Liver (tissue), 9 donors: ENCODE results near the gene PREX1. TPM values are rescaled to one million over a fixed set of nuclear protein-coding genes. Genes with fewer than 3 reads are reported as not detected.

Source experiments
- DNase-seq: peaks from one replicate; pipeline ENCODE4 v3.0.0-alpha.2; 2017; ENCODE audit warnings: low spot score
- H3K27ac ChIP-seq, 2 donors: one replicate each; pipeline ENCODE4 v1.7.0; 2013; ENCODE audit warnings: inconsistent platforms in 2 of 2, low read length in 2 of 2, control low read depth in 1 of 2, low read depth in 1 of 2, mild to moderate bottlenecking in 1 of 2
- H3K27me3 ChIP-seq, 4 donors: one replicate each; pipeline versions ENCODE4 v1.6.1 to v1.7.0; 2013; ENCODE audit warnings: low read length in 3 of 4, inconsistent platforms in 1 of 4, mild to moderate bottlenecking in 1 of 4, moderate library complexity in 1 of 4; ENCODE audit not compliant: control insufficient read depth in 4 of 4, insufficient read depth in 4 of 4
- H3K36me3 ChIP-seq, 4 donors: one replicate each; pipeline versions ENCODE4 v1.6.1 to v1.7.0; 2013; ENCODE audit warnings: low read length in 3 of 4, mild to moderate bottlenecking in 3 of 4, low read depth in 1 of 4, moderate library complexity in 1 of 4; ENCODE audit not compliant: control insufficient read depth in 4 of 4, insufficient read depth in 3 of 4
- H3K4me1 ChIP-seq, 4 donors: one replicate each; pipeline versions ENCODE4 v1.6.1 to v1.7.0; 2013; ENCODE audit warnings: low read length in 3 of 4, mild to moderate bottlenecking in 3 of 4, moderate library complexity in 1 of 4; ENCODE audit not compliant: control insufficient read depth in 4 of 4, insufficient read depth in 4 of 4
- H3K4me3 ChIP-seq, 3 donors: one replicate each; pipeline versions ENCODE4 v1.6.1 to v1.7.0; 2013; ENCODE audit warnings: low read length in 3 of 3, control low read depth in 1 of 3, low read depth in 1 of 3, mild to moderate bottlenecking in 1 of 3
- H3K9ac ChIP-seq, 2 donors: one replicate each; pipeline ENCODE4 v1.7.0; 2013; ENCODE audit warnings: low read length in 2 of 2, mild to moderate bottlenecking in 2 of 2, moderate library complexity in 2 of 2, control low read depth in 1 of 2, low read depth in 1 of 2
- H3K9me3 ChIP-seq, 4 donors: one replicate each; pipeline versions ENCODE4 v1.6.1 to v1.7.0; 2013; ENCODE audit warnings: low read length in 3 of 4; ENCODE audit not compliant: control insufficient read depth in 4 of 4
- ATF3 ChIP-seq: IDR thresholded peaks from 2 replicates; pipeline ENCODE4 v1.6.1; 2016; ENCODE audit warnings: antibody characterized with exemption
- CTCF ChIP-seq: fragments of 150-350 bp; IDR thresholded peaks from 2 replicates; pipeline ENCODE4 v1.5.1; 2017; ENCODE audit warnings: improper control_type of control experiment, low read depth, low read length; ENCODE audit not compliant: missing input control
- EGR1 ChIP-seq, 2 donors: IDR thresholded peaks; 2 replicates each; pipeline ENCODE4 v1.6.1; 2016 to 2018; ENCODE audit warnings: antibody characterized with exemption in 2 of 2, low read depth in 2 of 2
- FOXA1 ChIP-seq: IDR thresholded peaks from 2 replicates; pipeline ENCODE4 v1.6.1; 2016; ENCODE audit warnings: antibody characterized with exemption
- FOXA2 ChIP-seq: IDR thresholded peaks from 2 replicates; pipeline ENCODE4 v1.6.1; 2016; ENCODE audit warnings: antibody characterized with exemption
- GABPA ChIP-seq, 2 donors: IDR thresholded peaks in 1 of 2; conservative IDR thresholded peaks in 1 of 2; 2 replicates each; pipeline ENCODE4 v1.6.1; 2016; ENCODE audit warnings: antibody characterized with exemption in 2 of 2, mild to moderate bottlenecking in 1 of 2, moderate library complexity in 1 of 2
- HNF4G ChIP-seq: IDR thresholded peaks from 2 replicates; pipeline ENCODE4 v1.6.1; 2016; ENCODE audit warnings: antibody characterized with exemption
- JUND ChIP-seq, 2 donors: IDR thresholded peaks; 2 replicates each; pipeline ENCODE4 v1.6.1; 2016; ENCODE audit warnings: antibody characterized with exemption in 2 of 2
- MAX ChIP-seq: IDR thresholded peaks from 2 replicates; pipeline ENCODE4 v1.6.1; 2016; ENCODE audit warnings: antibody characterized with exemption
- NR2F2 ChIP-seq: IDR thresholded peaks from 2 replicates; pipeline ENCODE4 v1.6.1; 2016; ENCODE audit warnings: antibody characterized with exemption
- REST ChIP-seq: IDR thresholded peaks from 2 replicates; pipeline ENCODE4 v1.6.1; 2016; ENCODE audit warnings: antibody characterized with exemption, mild to moderate bottlenecking
- RXRA ChIP-seq, 2 donors: IDR thresholded peaks; 2 replicates each; pipeline ENCODE4 v1.6.1; 2017 to 2018; ENCODE audit warnings: antibody characterized with exemption in 2 of 2, mild to moderate bottlenecking in 1 of 2
- SP1 ChIP-seq: IDR thresholded peaks from 2 replicates; pipeline ENCODE4 v1.6.1; 2018; ENCODE audit warnings: antibody characterized with exemption, mild to moderate bottlenecking
- TAF1 ChIP-seq: conservative IDR thresholded peaks from 2 replicates; pipeline ENCODE4 v1.6.1; 2016; ENCODE audit warnings: antibody characterized with exemption, mild to moderate bottlenecking
- YY1 ChIP-seq: IDR thresholded peaks from 2 replicates; pipeline ENCODE4 v1.6.1; 2016; ENCODE audit warnings: antibody characterized with exemption, mild to moderate bottlenecking
- ZBTB33 ChIP-seq: IDR thresholded peaks from 2 replicates; pipeline ENCODE4 v1.6.1; 2016; ENCODE audit warnings: antibody characterized with exemption
- WGBS: extraction: QIAGEN DNeasy Blood & Tissue Kit; methylation state at CpG from one replicate; pipeline ENCODE4 v1.1.7; 2013; 5-methylcytosine and 5-hydroxymethylcytosine counted together
- polyA plus RNA-seq, 2 donors: library from polyadenylated mRNA; stranded (reverse) in 1 of 2; unstranded in 1 of 2; fragments of 200-250 nt in 1 of 2; fragments of >200 nt in 1 of 2; fragmentation: Nextera tagmentation in 1 of 2; extraction: Ambion mirVana in 1 of 2; gene quantifications; one replicate each; pipeline versions ENCODE4 v1.2.1 to v1.2.3, GENCODE V29; 2013 to 2015
- total RNA-seq, 2 donors: library from RNA; depleted of rRNA; stranded (reverse); fragments of >200 nt; gene quantifications; one replicate each; pipeline ENCODE4 v1.2.3, GENCODE V29; 2014
- donor health status: healthy.
- donor health status: healthy.
- donor health status: healthy.
- donor health status: healthy.
- donor health status: healthy.

Gene PREX1
- total and polyA plus RNA-seq, 4 donors = 2.2 to 18.0 (median 10.8) TPM

GRCh38 chr20:48782053-48782452 lies 45.7 kb downstream of the PREX1 start:
- H3K36me3 ChIP-seq = no peaks in the 10 kb centered on the region
- H3K4me1 ChIP-seq = no peaks in the 10 kb centered on the region
- no peaks in the 10 kb centered on the region for H3K9me3 ChIP-seq
- no peak for DNase-seq
- no peak overlapping the region for H3K4me3 ChIP-seq
- no peak overlapping the region for H3K9ac ChIP-seq
- H3K27me3 ChIP-seq = peaks cover 0 to 3% (median 0%) of the 10 kb centered on the region in 4 donors
- no peak overlapping the region for H3K27ac ChIP-seq
- no peak for TF ChIP-seq FOXA1
- no peak for TF ChIP-seq FOXA2
- TF ChIP-seq HNF4G = no peak
- no peak for TF ChIP-seq EGR1 (IDR thresholded peaks at IDR 0.05; ENCODE audit: low read depth in 2 of 2)
- TF ChIP-seq ATF3 = no peak
- no peak for TF ChIP-seq GABPA (IDR thresholded peaks at IDR 0.05 in 1 of 2, conservative IDR thresholded peaks at IDR 0.05 in 1 of 2)
- TF ChIP-seq SP1 = no peak
- TF ChIP-seq NR2F2 = no peak
- WGBS = 86% methylated on average over 4 of the region's 4 CpGs

- H3K4me3 ChIP-seq = no peak overlapping the region
- no peaks in the 10 kb centered on the region for H3K36me3 ChIP-seq
- no peaks in the 10 kb centered on the region for H3K4me1 ChIP-seq
- no peaks in the 10 kb centered on the region for H3K27me3 ChIP-seq
- no peak overlapping the region for H3K27ac ChIP-seq
- TF ChIP-seq YY1 = no peak
- no peak for TF ChIP-seq ZBTB33
- TF ChIP-seq ATF3 = no peak
- no peak for TF ChIP-seq MAX
- no peak for TF ChIP-seq RXRA (IDR thresholded peaks at IDR 0.05)
- TF ChIP-seq FOXA1 = no peak
- no peak for TF ChIP-seq JUND (IDR thresholded peaks at IDR 0.05)
- TF ChIP-seq EGR1 (IDR thresholded peaks at IDR 0.05; ENCODE audit: low read depth in 2 of 2) = no peak
- TF ChIP-seq CTCF = no peak
- TF ChIP-seq NR2F2 = no peak
- no peak for TF ChIP-seq TAF1
- TF ChIP-seq FOXA2 = no peak
- no peak for TF ChIP-seq HNF4G
- no peak for TF ChIP-seq SP1
- TF ChIP-seq GABPA (IDR thresholded peaks at IDR 0.05 in 1 of 2, conservative IDR thresholded peaks at IDR 0.05 in 1 of 2) = no peak
- no peak for TF ChIP-seq REST
- DNase-seq = no peak
- H3K9ac ChIP-seq = no peak overlapping the region
- 69% methylated on average over 1 of the region's 1 CpG for WGBS
- H3K9me3 ChIP-seq = no peaks in the 10 kb centered on the region
Measured at GRCh38 chr20:48781634-48782033, 46.2 kb downstream of the PREX1 start.
